ENCODE results near the gene WNK4. TPM values are rescaled to one million over a fixed set of nuclear protein-coding genes. Genes with fewer than 3 reads are reported as not detected.

WNK4 gene
- total and polyA plus RNA-seq, 7 donors = 0.28 to 14.4 (median 13.6) TPM; not detected in 3

GRCh38 chr17:42827472-42827871 lies 47.1 kb downstream of the WNK4 start:
- WGBS, 2 donors = 90 to 98% methylated on average over 1 of the region's 1 CpG
- no peaks in the 10 kb centered on the region for H3K27me3 ChIP-seq
- TF ChIP-seq POLR2AphosphoS5 (IDR thresholded peaks at IDR 0.05) (no peak), POLR2A (IDR thresholded peaks at IDR 0.05) (no peak), EP300 (IDR thresholded peaks at IDR 0.05) (no peak), CTCF (IDR thresholded peaks at IDR 0.05) (no peak)
- H3K4me1 ChIP-seq = peaks cover 0 to 21% (median 18%) of the 10 kb centered on the region in 4 donors
- H3K4me3 ChIP-seq = no peak overlapping the region
- DNase-seq = no peak
- no peaks in the 10 kb centered on the region for H3K9me3 ChIP-seq
- H3K27ac ChIP-seq = no peak overlapping the region
- H3K36me3 ChIP-seq = peaks cover 0 to 1% (median 0%) of the 10 kb centered on the region in 4 donors
- intact Hi-C loops (cut with DNase I) = loop anchor here (10.0 kb wide), 1 partner anchor 253 kb away; the partner anchor contains the start of gene PSMC3IP

- TF ChIP-seq POLR2AphosphoS5 (IDR thresholded peaks at IDR 0.05) (no peak), POLR2A (IDR thresholded peaks at IDR 0.05) (no peak), CTCF (IDR thresholded peaks at IDR 0.05) (no peak), EP300 (IDR thresholded peaks at IDR 0.05) (no peak)
- H3K27ac ChIP-seq = no peak overlapping the region
- H3K4me3 ChIP-seq = no peak overlapping the region
- DNase-seq = no peak
- no peaks in the 10 kb centered on the region for H3K9me3 ChIP-seq
- H3K27me3 ChIP-seq = no peaks in the 10 kb centered on the region
- H3K4me1 ChIP-seq = peaks cover 0 to 26% (median 16%) of the 10 kb centered on the region in 4 donors
- intact Hi-C loops (cut with DNase I) = no loop called here
- H3K36me3 ChIP-seq = peaks cover 0 to 13% (median 4%) of the 10 kb centered on the region in 4 donors
Measured at GRCh38 chr17:42830971-42831370, 50.6 kb downstream of the WNK4 start.

- H3K27me3 ChIP-seq = no peaks in the 10 kb centered on the region
Measured at GRCh38 chr17:42832213-42832933, 52.0 kb downstream of the WNK4 start.

GRCh38 chr17:42832934-42833766 lies 52.7 kb downstream of the WNK4 start, which contains the start of gene PSME3:
PSME3 (plus strand) TSS chr17:42833397; CDS start chr17:42833632, 235 bp downstream.
- intact Hi-C loops (cut with DNase I) = no loop called here
- Histone ChIP-seq H3K27ac (peak within 1 kb of the TSS; percentile 83 to 94 (median 86)), H3K9me3 (no peaks in the 10 kb centered on the region), H3K4me3 (peak within 1 kb of the TSS; percentile 67 to 88 (median 84)), H3K4me1 (peaks cover 0 to 26% (median 16%) of the 10 kb centered on the region in 4 donors), H3K36me3 (peaks cover 20 to 34% (median 21%) of the 10 kb centered on the region in 4 donors), H3K27me3 (no peaks in the 10 kb centered on the region)
- WGBS, 2 donors = 0% methylated on average over 71 of the region's 71 CpGs
- peak; percentile 94 for DNase-seq
- TF ChIP-seq EP300 (IDR thresholded peaks at IDR 0.05) = no peak
- peak; percentile 92 to 96 for TF ChIP-seq POLR2A (IDR thresholded peaks at IDR 0.05)
- peak; percentile 98 to 99 (median 99) for TF ChIP-seq POLR2AphosphoS5 (IDR thresholded peaks at IDR 0.05)
- TF ChIP-seq CTCF (IDR thresholded peaks at IDR 0.05) = peak in 1 of 4 experiments; percentile 2

More at GRCh38 chr17:42832213-42832933, 52.0 kb downstream of the WNK4 start:
- Histone ChIP-seq H3K9me3 (no peaks in the 10 kb centered on the region), H3K4me1 (peaks cover 0 to 26% (median 16%) of the 10 kb centered on the region in 4 donors), H3K4me3 (peak overlapping the region; percentile 67 to 88 (median 84)), H3K36me3 (peaks cover 12 to 27% (median 13%) of the 10 kb centered on the region in 4 donors), H3K27ac (peak overlapping the region; percentile 83 to 94 (median 86))
- 41 to 53% methylated on average over 9 of the region's 9 CpGs for WGBS, 2 donors
- DNase-seq = no peak
- intact Hi-C loops (cut with DNase I) = no loop called here
- TF ChIP-seq POLR2AphosphoS5 (IDR thresholded peaks at IDR 0.05) = no peak
- TF ChIP-seq CTCF (IDR thresholded peaks at IDR 0.05) = peak in 1 of 4 experiments; percentile 4
